Retinal pigment epithelial cell (primary cell): ENCODE data around the gene LTK.

ENCODE experiments used
- DNase-seq: peaks from one replicate; pipeline ENCODE4 v3.0.0-alpha.2; 2010; ENCODE audit warnings: low read depth
- H3K4me3 ChIP-seq: 2 replicates; pipeline ENCODE4 v1.5.1; 2011; ENCODE audit warnings: mild to moderate bottlenecking, low read length, control low read depth, moderate library complexity
- TF ChIP-seq, protein P1 (sequence below): conservative IDR thresholded peaks from 2 replicates; pipeline ENCODE4 v1.5.1; 2011; ENCODE audit warnings: low read depth, low read length, control low read depth, inconsistent platforms

Gene LTK

DNA sequence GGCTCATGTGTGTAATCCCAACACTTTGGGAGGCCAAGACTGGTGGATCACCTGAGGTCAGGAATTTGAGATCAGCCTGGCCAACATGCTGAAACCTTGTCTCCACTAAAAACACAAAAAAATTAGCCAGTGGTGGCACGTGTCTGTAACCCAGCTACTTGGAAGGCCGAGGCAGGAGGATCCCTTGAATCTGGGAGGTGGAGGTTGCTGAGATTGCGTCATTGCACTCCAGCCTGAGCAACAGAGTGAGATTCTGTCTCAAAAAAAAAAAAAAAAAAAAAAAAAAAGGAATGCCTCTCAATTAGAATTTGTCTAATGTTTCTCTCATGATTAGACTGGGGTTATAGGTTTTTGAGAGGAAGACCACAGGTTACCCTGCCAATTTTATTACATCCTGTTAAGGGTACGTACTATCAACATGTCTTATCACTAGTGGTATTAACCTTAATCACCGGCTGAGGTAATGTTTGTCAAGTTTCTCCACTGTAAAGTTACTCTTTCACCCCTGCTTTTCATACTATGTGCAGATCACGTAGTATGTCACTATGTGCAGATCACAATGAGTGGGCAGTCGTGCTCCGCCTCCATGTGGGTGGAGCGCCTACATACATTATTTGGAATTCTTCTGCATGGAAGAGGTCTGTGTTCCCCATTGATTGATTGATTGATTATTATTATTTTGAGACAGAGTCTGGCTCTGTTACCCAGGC lies 36.6 kb upstream of the LTK start:
- DNase-seq = no peak

DNA sequence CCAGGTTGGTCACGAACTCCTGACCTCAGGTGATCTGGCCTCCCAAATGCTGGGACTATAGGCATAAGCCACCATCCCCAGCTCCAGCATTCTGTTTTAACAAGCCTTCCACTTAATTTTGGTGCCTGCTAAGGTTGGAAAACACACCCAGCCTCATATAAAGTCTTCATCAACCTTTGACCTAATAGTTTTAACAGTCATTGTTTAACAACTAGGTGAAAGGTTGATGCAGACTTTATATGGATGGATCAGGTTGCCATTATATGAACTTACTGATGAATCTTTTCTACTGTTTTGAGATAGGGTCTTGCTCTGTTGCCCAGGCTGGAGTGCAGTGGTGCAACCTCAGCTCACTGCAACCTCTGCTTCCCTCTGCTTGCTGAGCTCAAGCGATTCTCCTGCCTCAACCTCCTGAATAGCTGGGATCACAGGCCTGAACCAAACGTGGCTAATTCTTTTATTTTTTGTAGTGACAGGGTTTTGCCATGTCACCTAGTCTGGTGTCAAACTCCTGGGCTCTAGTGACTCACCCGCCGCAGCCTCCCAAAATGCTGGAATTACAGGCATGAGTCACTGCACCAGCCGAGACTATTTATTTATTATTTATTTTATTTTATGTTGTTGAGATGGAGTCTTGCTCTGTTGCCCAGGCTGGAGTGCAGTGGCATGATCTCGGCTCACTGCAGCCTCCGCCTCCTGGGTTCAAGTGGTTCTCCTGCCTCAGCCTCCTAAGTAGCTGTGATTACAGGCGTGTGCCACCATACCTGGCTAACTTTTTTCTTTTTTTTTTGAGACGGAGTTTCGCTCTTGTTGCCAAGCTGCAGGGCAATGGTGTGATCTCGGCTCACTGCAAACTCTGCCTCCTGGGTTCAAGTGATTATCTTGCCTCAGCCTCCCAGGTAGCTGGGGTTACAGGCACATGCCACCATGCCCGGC lies 33.5 kb upstream of the LTK start:
- no peak for DNase-seq
- TF ChIP-seq, protein P1, sequence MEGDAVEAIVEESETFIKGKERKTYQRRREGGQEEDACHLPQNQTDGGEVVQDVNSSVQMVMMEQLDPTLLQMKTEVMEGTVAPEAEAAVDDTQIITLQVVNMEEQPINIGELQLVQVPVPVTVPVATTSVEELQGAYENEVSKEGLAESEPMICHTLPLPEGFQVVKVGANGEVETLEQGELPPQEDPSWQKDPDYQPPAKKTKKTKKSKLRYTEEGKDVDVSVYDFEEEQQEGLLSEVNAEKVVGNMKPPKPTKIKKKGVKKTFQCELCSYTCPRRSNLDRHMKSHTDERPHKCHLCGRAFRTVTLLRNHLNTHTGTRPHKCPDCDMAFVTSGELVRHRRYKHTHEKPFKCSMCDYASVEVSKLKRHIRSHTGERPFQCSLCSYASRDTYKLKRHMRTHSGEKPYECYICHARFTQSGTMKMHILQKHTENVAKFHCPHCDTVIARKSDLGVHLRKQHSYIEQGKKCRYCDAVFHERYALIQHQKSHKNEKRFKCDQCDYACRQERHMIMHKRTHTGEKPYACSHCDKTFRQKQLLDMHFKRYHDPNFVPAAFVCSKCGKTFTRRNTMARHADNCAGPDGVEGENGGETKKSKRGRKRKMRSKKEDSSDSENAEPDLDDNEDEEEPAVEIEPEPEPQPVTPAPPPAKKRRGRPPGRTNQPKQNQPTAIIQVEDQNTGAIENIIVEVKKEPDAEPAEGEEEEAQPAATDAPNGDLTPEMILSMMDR = no peak
- no peak overlapping the region for H3K4me3 ChIP-seq

More for the DNA sequence above, 36.6 kb upstream of the LTK start:
- H3K4me3 ChIP-seq = no peak overlapping the region
- TF ChIP-seq, protein P1 = no peak

DNA sequence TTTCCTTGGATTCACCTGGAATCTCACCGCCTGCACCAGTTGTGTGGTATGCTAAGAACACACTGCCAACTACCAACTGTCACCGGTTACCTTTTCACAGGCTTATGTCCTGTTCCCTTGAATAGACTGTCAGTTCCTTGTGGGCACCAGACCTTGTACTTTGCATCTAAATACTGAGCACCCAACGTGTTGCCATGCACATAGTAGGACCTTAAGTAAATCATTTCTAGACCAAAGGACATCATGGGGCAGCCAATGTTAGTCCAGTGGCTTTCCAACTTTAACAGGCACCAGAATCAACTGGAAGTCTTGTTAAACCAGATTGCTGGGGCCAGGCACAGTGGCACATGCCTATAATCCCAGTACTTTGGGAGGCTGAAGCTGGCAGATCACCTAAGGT lies 31.6 kb upstream of the LTK start:
- TF ChIP-seq, protein P1 = no peak

DNA sequence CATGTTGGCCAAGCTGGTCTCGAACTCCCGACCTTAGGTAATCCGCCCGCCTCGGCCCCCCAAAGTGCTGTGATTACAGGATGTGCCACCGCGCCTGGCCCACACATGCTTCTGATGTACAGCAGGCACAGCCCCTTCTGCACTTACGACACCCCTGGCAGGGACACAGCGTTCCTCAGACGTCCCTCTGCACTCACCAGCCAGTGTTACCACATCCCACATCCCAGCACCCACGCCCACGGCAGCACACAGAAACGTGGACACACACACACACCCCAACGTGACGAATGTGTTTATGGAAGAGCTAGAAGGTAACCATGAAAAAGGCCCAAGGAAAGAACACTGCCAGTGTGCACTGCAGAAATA lies 31.0 kb upstream of the LTK start:
- no peak overlapping the region for H3K4me3 ChIP-seq
- no peak for DNase-seq
- TF ChIP-seq, protein P1 = no peak

More for the DNA sequence above, 31.6 kb upstream of the LTK start:
- H3K4me3 ChIP-seq = no peak overlapping the region
- no peak for DNase-seq

DNA sequence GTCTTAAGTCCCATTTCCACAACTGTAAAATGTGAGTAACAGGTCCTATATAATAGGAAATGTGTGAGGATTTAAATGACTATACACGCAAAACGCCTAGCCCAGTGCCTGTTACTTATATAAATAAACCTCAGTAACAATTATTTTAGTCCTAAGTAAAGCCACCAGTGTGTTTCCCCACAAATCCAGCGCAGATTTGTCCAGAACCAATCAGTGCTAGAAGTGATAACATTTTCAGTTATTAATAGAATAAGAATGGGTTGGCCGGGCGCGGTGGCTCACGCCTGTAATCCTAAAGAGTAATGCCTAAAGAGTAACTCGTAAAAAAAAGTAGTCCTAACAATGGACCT lies 29.9 kb upstream of the LTK start:
- H3K4me3 ChIP-seq = peak overlapping the region; percentile 98
- no peak for DNase-seq
- TF ChIP-seq, protein P1 = no peak

DNA sequence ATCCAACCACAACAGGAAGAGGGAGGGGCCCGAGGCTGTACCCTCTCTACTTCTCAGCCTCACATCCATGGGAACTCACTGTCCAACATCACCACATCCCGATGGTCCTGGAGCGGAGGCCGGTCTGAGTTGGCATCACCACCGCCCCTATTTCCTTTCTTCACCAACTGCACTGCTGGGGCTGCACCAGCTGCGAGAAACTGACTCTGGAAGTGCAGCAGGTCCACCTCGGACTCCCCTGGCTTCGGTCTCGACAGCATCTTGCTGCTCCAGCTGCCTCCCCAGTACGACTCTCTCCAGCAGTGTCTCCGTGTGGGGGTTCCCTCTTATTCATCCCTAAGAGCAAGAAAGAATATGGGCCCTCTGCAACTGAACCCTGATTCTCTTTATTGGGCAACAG lies 23.2 kb upstream of the LTK start:
- no peak overlapping the region for H3K4me3 ChIP-seq
- TF ChIP-seq, protein P1 = no peak
- DNase-seq = no peak

DNA sequence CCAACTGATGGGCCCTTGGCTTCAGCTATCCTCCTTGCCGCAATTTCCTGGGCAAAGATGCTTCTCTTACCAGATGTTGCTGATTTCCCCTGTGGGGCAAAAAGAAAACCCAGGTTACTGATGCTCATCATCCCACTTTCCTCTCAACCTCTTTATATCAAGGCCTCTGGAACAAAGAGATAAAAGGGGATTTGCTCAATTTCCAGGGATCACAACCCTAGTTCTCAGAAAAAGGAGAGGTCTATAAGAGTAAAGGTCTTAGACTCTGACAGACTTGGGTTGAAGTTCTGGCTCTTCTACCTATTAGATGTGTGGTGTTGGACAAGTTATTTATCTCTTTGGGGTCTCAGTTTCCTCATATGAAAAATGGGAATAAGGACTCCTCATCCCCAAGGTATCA lies 21.9 kb upstream of the LTK start:
- TF ChIP-seq, protein P1 = no peak
- no peak overlapping the region for H3K4me3 ChIP-seq

More for the DNA sequence above, 21.9 kb upstream of the LTK start:
- no peak for DNase-seq
